ENCODE results near the gene UTP20. TPM values are rescaled to one million over a fixed set of nuclear protein-coding genes. Genes with fewer than 3 reads are reported as not detected.

Gene UTP20
- total RNA-seq, 4 donors from 2014 or later = 8.5 to 22.0 (median 15.7) TPM

GRCh38 chr12:101336437-101336836 lies 56.5 kb downstream of the UTP20 start:
- no peak for TF ChIP-seq CTCF (IDR thresholded peaks at IDR 0.05; ENCODE audit: low read depth)

GRCh38 chr12:101338087-101338486 lies 58.2 kb downstream of the UTP20 start:
- TF ChIP-seq CTCF (IDR thresholded peaks at IDR 0.05; ENCODE audit: low read depth) = no peak

GRCh38 chr12:101343893-101344292 lies 64.0 kb downstream of the UTP20 start:
- no peak for TF ChIP-seq CTCF (IDR thresholded peaks at IDR 0.05; ENCODE audit: low read depth)

- no peak for TF ChIP-seq CTCF (IDR thresholded peaks at IDR 0.05; ENCODE audit: low read depth)
Observed at GRCh38 chr12:101351682-101352081, 71.8 kb downstream of the UTP20 start.

- TF ChIP-seq CTCF (IDR thresholded peaks at IDR 0.05; ENCODE audit: low read depth) = no peak
Observed at GRCh38 chr12:101356794-101357193, 76.9 kb downstream of the UTP20 start.

GRCh38 chr12:101361455-101361854 lies 81.5 kb downstream of the UTP20 start:
- TF ChIP-seq CTCF (IDR thresholded peaks at IDR 0.05; ENCODE audit: low read depth) = no peak

- TF ChIP-seq CTCF (IDR thresholded peaks at IDR 0.05; ENCODE audit: low read depth) = no peak
Observed at GRCh38 chr12:101368016-101368415, 88.1 kb downstream of the UTP20 start.
